Epithelial cell of esophagus (primary cell): ENCODE data around the gene GALNS.

Experiments used
- DNase-seq: peaks from one replicate; pipeline ENCODE4 v3.0.0; 2010; ENCODE audit warnings: low read depth
- H3K4me3 ChIP-seq: 2 replicates; pipeline ENCODE4 v1.5.1; 2011; ENCODE audit warnings: mild to moderate bottlenecking, low read length, control low read depth
- TF ChIP-seq, protein P1 (sequence below): IDR thresholded peaks from 2 replicates; pipeline ENCODE4 v1.5.1; 2011; ENCODE audit warnings: low read depth, mild to moderate bottlenecking, low read length, control low read depth, inconsistent platforms; ENCODE audit not compliant: insufficient read depth; ENCODE audit errors: missing control alignments

GALNS gene

DNA sequence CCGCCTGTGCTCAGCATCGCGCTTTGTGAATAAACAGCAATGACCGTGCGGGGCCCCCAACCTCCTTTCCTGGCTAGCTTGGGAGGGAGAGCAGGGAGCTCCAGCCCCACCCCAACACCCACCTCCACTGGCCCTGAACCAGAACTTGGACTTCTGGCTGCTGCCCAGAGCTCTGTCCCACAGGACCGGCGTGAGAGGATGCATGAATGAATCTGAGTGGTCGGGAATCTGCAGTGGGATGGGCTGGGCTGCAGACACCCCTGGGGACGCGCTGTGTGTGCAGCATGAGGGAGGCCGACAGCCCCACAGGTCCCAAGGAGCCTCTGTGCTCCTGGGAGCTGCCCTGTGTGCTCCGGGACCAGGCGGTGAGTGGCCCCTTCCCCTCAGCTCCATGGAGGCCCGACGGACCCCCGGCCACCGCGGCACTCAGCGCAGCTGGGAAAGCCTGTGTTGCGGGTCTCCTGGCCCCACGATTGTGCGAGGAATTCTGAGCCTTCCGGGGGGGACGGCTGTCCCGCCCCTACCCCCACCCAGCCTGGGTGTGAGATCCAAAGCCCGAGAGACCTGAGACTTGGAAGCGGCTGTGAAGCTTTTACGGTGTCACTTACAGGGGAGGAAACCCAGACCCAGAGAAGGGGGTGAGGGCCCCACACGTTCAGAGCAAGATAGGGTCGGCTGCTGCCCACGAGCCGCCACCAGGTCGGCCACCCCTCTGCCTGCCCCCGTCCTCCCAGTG is 77.2 kb downstream of the GALNS start:
- TF ChIP-seq, protein P1, sequence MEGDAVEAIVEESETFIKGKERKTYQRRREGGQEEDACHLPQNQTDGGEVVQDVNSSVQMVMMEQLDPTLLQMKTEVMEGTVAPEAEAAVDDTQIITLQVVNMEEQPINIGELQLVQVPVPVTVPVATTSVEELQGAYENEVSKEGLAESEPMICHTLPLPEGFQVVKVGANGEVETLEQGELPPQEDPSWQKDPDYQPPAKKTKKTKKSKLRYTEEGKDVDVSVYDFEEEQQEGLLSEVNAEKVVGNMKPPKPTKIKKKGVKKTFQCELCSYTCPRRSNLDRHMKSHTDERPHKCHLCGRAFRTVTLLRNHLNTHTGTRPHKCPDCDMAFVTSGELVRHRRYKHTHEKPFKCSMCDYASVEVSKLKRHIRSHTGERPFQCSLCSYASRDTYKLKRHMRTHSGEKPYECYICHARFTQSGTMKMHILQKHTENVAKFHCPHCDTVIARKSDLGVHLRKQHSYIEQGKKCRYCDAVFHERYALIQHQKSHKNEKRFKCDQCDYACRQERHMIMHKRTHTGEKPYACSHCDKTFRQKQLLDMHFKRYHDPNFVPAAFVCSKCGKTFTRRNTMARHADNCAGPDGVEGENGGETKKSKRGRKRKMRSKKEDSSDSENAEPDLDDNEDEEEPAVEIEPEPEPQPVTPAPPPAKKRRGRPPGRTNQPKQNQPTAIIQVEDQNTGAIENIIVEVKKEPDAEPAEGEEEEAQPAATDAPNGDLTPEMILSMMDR: no peak
- H3K4me3 ChIP-seq: no peak overlapping the region
- DNase-seq: no peak

DNA sequence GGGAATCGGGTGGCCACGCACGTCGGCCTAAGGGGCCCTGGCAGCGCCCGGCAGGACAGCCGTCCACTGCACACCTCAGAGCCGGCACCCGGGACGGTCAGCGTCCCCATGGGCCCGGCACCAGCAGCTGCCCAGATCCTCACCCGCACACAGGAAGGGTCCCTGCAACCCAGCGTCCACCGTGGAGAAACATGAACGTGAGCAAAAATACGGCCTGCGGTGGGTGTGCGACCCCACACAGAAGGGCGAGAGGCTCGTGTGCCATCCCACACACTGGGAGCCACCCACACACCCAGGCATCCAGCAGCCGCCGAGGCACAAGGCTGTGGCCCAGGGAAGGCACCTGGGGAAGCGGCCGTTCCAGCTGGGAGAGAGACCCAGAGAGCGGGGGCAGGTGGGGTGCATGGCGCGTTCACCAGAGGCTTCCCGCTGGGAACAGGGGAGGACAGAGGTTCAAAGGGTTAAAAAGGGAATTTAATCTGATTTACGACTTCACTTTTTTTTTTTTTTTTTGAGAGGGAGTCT is 78.1 kb downstream of the GALNS start:
- DNase-seq: no peak
- TF ChIP-seq, protein P1: no peak
- H3K4me3 ChIP-seq: no peak overlapping the region

DNA sequence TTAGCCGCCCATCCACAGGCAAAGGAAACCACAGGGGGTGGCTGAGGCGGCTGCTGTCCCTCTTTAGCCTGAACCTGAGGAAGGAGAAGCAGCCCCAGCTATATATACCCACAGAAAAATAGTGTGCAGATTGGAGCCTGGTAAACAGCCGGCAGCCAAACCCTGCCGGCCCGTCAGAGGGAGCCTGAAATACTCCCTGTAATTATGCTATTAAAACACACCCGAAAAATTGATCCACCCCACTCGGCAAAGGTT is 78.5 kb downstream of the GALNS start:
- TF ChIP-seq, protein P1: no peak
- DNase-seq: no peak
- no peak overlapping the region for H3K4me3 ChIP-seq

DNA sequence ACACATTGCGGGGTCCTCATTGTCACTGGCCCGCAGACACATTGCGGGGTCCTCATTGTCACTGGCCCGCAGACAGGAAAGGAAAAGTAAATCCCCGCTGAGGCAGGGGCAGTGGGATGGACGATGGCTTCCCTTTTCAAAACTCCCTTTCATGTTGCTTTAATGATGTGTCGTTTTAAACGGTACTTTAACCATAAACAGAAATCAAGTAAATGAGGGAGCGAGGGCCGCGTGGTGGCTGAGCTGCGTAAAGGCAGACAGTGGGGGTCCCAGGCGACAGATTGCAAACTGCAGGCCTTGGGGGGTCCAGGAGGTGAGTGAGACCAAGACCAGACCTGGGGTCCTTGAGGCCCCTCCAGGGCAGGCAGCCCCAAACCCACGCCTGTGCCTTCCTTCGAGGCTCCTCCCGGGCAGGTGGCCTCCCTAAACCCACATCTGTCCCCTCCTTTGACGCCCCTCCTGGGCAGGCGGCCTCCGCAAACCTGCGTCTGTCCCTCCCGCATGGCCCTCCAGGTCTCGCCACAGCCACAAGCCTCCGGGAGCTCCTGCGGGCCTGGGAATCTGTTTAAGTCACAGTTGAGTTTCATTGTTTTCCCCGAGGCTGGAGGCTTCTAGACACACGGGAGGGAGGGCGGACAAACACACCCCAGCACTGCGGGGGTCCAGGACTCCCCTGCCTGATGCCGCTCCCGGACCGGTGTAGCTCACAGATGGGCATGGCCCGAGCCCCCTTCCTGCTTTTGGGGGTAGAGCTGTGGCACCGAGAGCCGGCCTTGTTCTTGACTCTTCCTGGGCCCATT is 79.1 kb downstream of the GALNS start:
- no peak for DNase-seq
- TF ChIP-seq, protein P1: no peak
- no peak overlapping the region for H3K4me3 ChIP-seq

DNA sequence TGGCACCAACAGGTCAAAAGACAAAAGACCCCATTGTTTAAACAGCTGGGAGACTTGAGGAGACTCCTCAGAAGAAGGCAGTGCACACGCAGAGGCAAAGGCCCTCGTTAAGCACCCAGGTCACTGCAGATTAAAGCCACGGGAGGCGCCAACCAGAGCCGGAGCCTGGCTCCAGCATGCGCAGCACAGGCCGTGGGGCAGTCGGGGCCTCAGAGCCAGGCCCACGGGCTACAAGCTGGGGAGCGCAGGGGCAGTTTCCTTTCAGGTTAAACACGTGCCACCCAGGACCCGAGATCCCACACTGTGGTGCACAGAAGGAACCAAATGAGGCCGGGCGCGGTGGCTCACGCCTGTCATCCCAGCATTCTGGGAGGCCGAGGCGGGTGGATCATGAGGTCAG is 80.9 kb downstream of the GALNS start:
- DNase-seq: no peak
- TF ChIP-seq, protein P1: no peak
- H3K4me3 ChIP-seq: no peak overlapping the region

DNA sequence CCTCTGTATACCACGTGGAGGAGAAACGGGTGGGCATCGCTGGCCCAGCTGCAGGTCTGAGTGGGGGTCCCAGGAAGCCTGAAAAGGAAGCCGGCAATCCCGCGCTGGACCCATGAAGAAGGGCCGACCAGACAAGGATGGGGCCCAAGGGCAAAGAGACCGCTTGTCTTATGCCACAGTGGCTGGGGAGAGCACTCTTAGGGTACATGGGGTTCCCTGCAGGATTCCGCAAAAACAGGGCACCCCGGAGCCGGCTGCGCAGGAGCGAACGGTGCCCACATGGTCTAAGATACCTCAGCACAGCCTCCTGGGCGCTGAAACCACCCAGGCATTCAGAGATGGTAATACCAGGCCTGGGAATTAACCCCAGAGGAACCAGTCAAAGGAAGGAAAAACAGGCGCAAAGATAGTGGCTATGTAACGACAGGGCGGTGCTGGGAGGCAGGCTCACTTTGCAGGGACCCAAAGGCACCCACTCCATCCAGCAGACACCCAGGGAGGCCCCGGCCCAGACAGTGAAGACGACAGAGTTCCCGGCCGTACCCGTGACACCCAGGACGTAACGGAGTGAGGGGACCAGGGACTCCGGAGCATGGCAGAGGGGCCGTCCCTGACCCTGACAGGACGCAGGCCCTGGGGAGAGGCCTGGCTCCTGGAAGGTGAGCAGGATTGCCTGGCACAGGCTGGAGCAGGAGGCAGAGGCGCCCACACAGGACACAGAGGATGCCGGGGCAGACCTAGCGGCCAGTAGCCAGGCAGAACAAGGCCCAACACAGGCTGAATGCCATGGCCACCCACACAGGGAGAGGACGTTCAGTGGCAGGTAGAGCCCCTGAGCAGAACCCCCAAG is 82.0 kb downstream of the GALNS start:
- TF ChIP-seq, protein P1: no peak
- DNase-seq: no peak
- no peak overlapping the region for H3K4me3 ChIP-seq
